SH-SY5Y (cell line): Measurements from ENCODE around the gene SLC26A9.

ENCODE experiments used
- GATA2 ChIP-seq: IDR thresholded peaks from 2 replicates; pipeline ENCODE4 v1.6.1; 2011; ENCODE audit warnings: mild to moderate bottlenecking, low read depth, low read length
- GATA3 ChIP-seq: IDR thresholded peaks from 2 replicates; pipeline ENCODE4 v1.6.1; 2011; ENCODE audit warnings: low read depth, mild to moderate bottlenecking, low read length, moderate library complexity

The SLC26A9 gene

DNA sequence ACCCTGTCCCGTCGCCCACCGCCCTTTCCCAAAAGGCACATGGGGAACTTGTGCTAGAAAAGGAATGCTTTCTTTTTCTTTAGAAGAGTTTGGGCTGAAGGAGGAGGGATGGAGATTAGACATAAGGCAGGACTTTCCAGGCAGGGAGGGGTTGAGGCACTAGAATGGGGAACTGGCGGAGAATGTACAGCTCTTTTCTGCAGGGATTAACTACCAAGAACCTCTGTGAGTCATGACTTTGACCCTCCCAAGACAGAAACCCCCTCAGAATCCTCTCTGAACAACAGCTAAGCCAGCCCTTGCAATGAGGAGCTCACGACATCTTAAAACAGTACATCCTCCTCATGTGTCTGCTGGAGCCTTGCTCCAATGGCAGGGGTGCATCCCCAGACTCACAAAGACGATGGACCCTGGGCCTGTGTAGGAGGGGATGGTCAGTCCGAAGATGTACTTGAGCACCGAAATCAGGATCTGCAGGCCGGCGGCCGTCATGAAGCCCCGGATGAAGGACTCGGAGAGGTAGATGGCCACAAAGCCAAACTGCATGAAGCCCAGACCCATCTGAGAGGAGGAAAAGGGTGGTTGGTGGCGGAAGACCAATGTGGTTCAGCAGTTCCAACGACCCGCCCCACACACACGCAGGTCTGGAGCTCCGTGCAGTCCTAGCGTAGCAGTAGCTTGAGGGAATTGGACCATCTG, 13.6 kb downstream of the SLC26A9 start:
- TF ChIP-seq GATA3 (no peak), GATA2 (no peak)

- TF ChIP-seq GATA3 (no peak), GATA2 (no peak)
These were observed 14.9 kb downstream of the SLC26A9 start for GRCh38 chr1:205928317-205928716.

DNA sequence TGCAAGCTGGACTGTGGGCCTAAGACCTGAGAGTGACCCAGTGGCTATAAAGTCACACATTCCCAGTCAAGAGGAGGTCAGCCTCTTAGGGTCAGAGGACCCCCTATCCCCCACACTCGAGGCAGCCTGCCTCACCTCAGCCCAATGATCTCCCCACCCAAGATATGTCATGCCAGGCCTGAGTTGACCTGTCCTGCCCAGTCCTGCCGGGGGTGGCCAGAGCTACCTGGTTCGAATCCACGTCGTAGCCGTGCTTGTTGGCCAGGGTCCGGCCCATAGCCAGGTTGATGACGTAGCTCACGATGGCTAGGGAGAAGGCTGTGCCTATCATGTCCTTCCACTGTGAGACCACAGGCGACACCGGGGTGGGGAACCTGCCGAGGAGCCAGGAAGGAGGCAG, 15.6 kb downstream of the SLC26A9 start:
- no peak for TF ChIP-seq GATA2
- TF ChIP-seq GATA3, result no peak

DNA sequence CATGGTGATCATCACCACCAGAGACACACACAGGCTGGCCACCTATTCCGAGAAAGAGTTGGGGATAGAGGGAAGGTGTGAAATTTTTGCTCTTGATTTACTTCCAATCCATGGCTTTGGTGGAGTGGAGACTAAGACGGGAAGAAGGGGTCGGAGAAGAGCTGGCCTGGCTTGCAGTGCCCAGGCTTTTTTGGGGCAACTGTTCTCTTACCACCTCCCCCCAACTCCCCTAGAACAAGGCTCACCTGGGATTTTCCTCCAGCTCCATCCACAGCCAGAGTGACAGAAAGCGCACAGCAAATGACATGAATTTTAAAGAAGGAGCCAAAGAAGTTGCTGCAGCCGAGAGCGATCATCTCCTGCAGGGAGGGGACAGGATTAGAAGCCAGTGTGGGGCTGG, 16.0 kb downstream of the SLC26A9 start:
- no peak for TF ChIP-seq GATA2
- TF ChIP-seq GATA3, result no peak

DNA sequence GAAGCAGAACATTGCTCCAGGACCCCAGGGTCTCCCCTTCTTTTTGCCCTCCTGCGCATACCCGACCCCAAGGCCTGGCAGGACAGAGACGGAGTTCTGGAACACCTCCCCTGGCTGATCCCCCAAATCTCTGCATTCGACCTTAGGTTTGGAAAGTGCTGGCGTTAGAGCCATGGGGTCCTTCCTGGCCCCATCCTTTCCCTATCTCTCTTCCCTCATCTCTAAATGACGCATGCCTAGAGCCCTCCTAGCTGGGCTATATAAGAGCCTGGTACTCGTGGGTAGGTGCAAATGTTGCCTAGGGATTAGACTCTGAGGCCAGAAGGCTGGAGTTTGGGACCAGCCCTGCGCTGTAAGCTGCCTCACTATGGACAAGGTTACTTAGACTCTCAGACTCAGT, 16.6 kb downstream of the SLC26A9 start:
- TF ChIP-seq GATA3 (no peak), GATA2 (no peak)

GRCh38 chr1:205926213-205926612, 17.0 kb downstream of the SLC26A9 start:
- TF ChIP-seq GATA3 (no peak), GATA2 (no peak)

DNA sequence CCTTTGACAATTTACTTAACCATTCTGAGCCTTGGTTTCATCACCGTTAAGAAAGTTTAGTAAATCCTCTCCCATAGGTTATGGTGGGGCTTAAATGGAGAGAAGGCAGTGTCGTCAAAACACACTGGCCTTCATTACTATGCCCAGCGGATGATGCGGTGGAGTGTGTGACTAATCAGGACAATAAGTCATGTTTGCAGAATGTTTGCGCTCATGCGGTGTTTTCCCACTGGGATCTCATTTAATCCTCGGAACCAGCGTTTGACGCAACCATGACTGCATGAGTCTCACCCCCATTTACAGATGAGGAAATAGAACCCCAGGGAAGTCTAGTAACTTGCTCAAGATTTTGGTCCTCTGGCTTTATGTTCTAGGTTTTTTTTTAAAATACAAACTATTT, 17.5 kb downstream of the SLC26A9 start:
- TF ChIP-seq GATA2, result no peak
- TF ChIP-seq GATA3, result no peak

- TF ChIP-seq GATA2 (no peak), GATA3 (no peak)
These were observed 18.8 kb downstream of the SLC26A9 start for GRCh38 chr1:205924460-205924790.

DNA sequence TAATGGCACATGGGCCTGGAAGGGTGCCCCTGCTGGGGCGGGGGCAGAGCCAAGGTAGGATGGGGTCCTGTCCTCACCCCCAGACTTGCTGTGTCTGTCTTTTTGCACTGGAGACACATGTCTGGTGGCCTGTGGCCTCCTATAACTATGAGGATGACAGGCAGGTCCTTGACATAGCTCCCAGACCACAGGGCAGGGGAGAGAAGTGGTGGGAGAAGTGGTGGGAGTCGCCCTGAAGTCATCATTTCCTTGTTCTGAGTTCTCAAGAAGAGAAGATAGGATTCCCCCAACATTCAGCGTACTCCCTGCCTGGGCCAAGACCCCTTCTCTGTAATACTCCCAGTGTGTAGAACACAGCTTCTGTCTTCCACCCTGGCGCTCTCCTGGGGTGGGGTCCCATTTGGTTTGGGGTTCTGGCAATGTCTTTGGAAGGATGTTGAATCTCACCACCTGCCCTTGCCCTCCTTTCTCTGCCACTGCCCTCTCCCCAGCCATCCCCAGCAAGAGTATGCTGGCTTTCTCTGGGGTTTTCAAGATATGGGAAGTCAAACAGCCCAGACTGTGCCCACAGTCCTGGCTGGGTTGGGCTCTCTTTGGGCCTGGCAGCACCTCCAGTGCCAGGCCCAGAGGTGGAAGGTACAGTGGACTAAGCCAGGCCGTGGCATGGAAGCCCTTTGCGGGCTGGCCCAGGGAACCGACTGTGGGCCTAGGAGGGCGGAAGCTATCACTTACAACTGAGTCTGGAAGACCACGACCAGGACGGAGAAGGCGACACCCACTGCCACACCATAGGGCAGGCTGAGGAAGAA, 19.4 kb downstream of the SLC26A9 start:
- TF ChIP-seq GATA3 (no peak), GATA2 (no peak)

DNA sequence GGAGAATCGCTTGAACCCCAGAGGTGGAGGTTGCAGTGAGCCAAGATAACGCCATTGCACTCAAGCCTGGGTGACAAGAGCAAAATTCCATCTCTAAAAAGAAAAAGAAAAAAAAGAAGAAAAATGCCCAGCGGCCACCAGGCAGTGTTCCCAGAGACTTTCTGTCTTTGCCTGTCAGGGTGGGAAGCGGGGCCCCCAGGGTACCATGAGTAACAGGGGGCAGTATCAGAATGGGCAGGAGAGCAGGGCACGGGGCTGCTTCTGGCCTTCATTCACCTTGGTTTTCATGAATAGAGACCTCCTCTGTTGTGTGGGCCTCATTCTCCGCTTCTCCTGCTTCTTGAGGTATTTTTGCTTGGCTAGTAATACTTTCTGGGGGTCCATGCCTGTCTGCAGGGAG, 20.4 kb downstream of the SLC26A9 start:
- no peak for TF ChIP-seq GATA3
- TF ChIP-seq GATA2, result no peak

- TF ChIP-seq GATA2, result no peak
- TF ChIP-seq GATA3, result no peak
These were observed 20.9 kb downstream of the SLC26A9 start for GRCh38 chr1:205922314-205922713.

- TF ChIP-seq GATA3 (no peak), GATA2 (no peak)
These were observed 21.7 kb downstream of the SLC26A9 start for GRCh38 chr1:205921570-205921909.

- TF ChIP-seq GATA2 (no peak), GATA3 (no peak)
These were observed 22.2 kb downstream of the SLC26A9 start for GRCh38 chr1:205920861-205921569.

DNA sequence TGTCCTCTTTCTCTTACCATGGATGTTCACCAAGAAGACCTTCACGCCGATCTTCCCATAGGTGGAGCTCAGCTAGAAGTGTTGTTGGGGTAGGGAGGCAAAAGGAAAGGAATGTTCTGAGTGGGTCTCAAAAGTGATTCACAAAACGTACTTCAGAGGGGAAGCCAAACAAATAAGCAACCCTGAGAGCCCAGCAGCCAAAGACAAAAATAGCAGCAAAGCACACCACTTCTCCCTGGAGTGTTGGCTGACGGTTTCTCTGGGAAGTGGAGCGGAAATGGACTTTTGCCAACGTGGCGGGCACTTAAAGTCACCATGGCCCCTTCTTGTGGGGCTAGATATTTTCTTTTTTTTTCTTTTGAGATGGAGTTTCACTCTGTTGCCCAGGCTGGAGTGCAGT, 23.1 kb downstream of the SLC26A9 start:
- TF ChIP-seq GATA2, result no peak
- no peak for TF ChIP-seq GATA3

GRCh38 chr1:205918955-205919746, 24.1 kb downstream of the SLC26A9 start:
- TF ChIP-seq GATA3 (no peak), GATA2 (no peak)

- TF ChIP-seq GATA2, result no peak
- no peak for TF ChIP-seq GATA3
These were observed 25.6 kb downstream of the SLC26A9 start for GRCh38 chr1:205917466-205918238.
